Stimulated activated CD8-positive, alpha-beta memory T cell treated with anti-CD3 and anti-CD28 coated beads, Interleukin-2, amount 100 ng/mL, for 1 hour (primary cell): ENCODE results near the gene MINDY3.
"Not testable (repeated sequence)": the region's sequence is repeated elsewhere in the genome, so short reads cannot be mapped to it uniquely, and the experiment has no call there.

Source experiments
- DNase-seq, 2 donors: peaks; one replicate each; pipeline ENCODE4 v3.0.0-alpha.2; 2020; ENCODE audit warnings: low read depth in 2 of 2

MINDY3 gene

DNA sequence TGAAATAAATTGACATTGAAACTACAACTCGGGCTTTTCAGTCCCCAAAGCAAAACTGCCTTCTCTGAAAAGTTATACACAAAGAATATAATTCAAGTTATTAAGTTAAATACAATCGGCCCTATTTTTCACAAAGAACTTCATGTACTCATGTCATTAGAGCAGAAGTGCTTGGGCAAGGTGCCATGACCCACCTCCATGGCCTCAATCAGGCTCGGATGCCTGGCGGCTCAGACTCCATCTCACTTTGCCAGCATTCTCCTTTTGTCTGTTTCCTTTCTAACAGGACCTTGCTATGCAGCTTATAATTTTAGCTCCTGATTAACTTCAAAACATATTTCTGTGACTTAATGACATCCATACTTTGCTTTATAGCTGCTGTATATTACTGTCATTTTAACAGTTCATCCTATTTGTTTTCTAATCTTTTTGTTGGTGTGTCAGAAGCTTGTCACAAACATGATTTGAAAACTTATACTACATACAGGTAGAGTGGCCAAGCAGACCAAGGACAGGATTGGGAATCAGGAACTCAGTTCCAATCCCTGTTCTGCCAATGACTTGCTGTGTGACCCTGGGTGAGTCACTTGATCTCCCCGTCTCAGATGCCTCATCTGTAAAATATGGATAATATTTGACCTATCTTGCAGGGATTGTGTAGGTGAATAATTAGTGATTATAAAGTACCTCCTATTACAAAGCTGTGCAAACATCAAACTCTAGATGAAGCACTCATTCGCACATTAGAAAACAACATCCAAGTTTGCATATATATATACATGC lies 79.8 kb downstream of the MINDY3 start:
- DNase-seq = no peak

DNA sequence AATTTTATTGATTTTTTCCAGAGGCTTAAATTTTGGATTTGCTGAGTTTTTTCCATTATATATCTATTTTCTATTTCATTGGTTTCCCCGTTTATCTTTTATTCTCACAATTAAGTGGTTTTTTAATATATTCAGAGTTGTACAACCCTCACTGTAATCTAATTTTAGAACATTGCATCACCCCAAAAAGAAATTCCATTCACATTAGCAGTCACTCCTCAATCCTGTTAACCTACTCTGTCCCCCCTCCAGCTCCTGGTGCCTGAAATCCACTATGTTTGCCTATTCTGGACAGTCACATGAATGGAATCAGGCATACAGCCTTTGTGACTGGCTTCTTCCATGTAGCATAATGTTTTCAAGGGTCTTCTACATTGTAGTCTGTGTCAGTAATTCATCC lies 84.8 kb downstream of the MINDY3 start:
- DNase-seq = no peak

DNA sequence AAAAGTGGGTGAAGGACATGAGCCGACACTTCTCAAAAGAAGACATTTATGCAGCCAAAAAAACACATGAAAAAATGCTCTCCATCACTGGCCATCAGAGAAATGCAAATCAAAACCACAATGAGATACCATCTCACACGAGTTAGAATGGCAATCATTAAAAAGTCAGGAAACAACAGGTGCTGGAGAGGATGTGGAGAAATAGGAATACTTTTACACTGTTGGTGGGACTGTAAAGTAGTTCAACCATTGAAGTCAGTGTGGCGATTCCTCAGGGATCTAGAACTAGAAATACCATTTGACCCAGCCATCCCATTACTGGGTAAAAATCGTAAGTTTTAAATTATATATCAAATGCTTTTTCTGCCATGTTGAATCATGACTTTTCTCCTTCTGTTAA lies 85.8 kb downstream of the MINDY3 start:
- DNase-seq = not testable (repeated sequence)

DNA sequence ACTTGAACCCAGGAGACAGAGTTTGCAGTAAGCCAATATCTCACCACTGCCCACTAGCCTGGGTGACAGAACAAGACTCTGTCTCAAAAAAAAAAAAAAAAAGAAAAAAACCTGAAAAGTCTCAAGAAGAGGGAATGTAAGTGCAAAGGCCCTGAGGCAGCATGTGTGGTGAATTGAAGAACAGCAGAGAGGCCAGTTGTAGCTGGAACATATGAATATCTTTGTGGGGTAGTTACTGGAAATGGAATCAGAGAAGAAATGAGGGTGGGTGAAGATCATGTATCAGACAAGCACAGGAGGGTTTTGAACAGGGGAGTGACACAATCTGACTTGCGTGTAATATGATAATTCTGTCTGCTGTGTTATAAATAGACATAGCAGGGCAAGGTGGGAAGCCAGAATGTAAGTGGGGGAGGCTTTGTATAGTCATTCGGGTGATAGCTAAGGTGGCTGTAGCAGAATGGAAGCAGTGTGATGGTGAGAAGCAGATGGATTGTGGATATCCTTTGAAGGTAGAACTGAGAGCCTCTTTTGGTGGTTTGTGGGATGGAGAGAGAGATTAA lies 95.3 kb downstream of the MINDY3 start:
- no peak for DNase-seq

DNA sequence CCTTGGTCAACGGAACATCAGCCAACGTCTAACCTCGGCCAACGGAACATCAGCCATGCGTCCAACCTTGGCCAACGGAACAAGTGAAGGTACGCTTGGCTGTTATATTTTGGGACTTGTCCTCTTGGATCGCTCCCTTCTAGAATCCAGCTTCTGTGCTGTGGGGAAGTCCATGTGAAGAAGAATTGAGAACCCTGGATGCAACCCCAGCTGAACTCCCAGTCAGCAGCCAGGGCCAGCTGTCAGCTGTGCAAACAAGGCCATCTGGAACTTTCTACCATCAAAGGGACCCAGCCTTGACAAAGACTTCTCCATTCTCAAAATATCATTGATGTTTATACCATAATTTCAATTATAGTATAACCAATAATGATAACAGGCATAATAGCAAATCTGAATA lies 97.3 kb downstream of the MINDY3 start:
- no peak for DNase-seq

DNA sequence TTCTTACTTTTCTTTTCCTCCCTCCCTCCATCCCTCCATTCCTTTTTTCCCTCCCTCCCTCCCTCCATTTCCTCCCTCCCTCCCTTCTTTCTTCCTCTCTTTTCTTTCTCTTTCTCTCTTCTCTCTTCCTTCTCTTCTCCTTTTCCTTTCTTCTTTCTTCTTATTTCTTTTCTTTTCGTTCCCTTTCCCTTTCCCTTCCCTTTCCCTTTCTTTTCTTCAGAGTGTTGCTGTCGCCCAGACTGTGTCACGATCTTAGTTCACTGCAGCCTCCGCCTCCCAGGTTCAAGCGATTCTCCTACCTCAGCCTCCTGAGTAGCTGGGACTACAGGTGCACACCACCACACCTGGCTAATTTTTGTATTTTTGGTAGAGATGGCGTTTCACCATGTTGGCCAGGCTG lies 98.1 kb downstream of the MINDY3 start:
- not testable (repeated sequence) for DNase-seq

DNA sequence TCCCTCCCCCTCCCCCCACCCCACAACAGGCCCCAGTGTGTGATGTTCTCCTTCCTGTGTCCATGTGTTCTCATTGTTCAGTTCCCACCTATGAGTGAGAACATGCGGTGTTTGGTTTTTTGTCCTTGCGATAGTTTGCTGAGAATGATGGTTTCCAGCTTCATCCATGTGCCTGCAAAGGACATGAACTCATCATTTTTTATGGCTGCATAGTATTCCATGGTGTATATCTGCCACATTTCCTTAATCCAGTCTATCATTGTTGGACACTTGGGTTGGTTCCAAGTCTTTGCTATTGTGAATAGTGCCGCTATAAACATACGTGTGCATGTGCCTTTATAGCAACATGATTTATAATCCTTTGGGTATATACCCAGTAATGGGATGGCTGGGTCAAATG lies 99.1 kb downstream of the MINDY3 start:
- DNase-seq = not testable (repeated sequence)

DNA sequence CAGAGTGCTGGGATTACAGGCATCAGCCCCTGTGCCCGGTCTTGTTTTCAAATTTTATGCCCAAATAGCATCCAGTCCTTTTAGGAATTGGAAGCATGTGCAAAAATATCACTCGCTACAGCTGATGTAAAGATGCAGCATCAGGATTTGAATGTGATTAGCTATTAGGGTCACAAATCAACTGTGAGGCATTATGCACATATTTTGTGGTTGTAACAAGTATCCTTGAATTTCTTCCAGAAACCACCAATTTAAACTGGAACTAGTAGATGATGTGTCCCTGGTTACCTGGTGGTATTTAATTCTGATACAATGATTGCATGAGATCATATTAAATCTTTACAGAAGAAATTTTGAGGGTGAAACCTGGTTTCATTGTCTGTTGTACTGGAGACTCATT lies 99.6 kb downstream of the MINDY3 start:
- no peak for DNase-seq

DNA sequence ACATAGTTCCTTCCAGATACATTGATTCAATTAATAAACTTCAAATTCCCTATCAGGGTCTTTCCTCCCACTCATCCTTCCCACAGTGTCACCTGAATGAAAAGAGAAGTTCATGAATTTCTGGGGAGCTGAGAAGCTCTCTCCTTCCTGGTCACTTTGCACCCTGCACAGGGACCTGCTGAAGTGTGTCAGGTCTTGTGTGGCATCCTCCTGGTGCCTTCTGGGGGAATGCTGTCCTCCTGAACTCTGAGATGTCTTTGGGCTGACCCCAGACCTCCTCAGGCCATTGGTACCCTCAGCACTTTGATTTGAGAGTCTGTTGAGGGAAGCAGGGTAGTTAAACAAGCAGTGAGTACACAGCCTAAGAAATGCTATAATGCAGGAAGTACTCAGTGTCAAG lies 101.0 kb downstream of the MINDY3 start:
- DNase-seq = no peak

DNA sequence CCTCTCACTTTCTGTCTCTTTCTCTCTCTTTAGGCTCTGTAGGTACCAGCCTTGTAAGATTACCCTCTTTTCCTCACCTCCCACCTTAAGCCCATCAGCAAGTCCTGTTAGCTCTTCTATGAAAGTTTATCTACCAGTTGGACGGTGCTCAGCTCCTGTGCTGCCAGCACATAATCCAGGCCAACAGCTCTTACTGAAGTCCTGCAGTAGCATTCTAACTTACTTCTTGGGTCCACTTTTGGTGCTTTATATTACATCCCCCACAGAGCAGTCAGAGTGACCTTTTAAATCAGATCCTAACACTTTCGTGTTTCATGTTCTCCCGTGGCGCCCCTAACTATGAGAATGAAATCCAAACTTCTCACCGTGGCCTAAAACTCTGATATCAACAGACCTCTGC lies 101.7 kb downstream of the MINDY3 start:
- DNase-seq = no peak

DNA sequence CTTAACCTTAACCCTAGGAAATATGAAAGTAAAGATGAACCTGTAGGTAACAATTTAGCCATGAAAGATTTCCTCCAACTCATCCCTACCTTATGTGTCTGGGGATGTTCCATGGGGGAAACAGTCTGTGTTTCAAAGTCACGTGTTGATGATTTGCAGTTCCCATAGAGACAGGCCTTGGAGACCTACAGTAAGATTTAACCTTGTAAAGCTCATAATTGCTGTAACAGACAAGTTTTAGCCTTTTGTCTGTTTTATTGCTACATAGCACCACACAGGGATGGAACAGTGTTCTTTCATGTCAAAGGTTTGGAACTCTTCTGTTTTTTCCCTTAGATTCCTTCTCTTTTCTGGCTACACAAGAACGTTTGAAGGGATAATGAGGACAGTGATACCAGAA lies 105.4 kb downstream of the MINDY3 start:
- DNase-seq = no peak

DNA sequence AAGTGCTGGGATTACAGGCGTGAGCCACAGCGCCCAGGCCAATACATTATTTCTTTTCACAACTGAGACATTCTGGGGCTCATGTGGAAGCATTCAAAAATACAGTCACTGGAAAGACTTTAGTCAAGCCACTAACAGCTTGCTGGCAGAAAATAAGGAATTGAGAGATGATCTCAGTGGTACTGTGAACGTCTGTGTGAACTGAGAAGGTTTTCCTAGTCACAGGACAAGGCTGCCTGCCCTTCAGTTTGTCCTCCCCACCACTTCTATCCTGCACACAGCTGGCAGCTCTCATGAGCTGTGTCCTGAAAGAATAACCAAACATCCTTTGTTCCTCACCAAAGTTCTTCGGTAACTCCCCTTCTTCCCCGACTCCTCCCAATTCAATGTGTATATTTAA lies 109.3 kb downstream of the MINDY3 start:
- no peak for DNase-seq

DNA sequence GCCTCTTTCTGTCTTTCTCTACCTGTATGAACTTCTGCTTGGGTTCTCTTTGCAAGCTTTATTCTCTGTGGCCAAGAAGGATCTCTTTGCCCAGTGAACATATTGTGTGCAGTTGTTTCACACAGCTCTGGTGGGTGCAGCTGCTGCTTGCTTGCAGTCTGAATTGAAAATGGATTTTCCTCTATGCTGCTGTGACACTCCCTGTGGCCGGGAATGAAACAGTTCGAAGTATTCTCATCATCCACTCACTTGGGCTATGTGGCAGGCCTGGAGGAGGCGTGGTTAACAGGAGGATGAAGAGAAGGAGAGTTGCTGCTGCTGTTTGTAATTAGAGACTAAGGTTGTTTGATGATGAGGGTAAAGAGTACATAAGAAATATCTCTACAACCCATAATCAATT lies 112.2 kb downstream of the MINDY3 start:
- no peak for DNase-seq

DNA sequence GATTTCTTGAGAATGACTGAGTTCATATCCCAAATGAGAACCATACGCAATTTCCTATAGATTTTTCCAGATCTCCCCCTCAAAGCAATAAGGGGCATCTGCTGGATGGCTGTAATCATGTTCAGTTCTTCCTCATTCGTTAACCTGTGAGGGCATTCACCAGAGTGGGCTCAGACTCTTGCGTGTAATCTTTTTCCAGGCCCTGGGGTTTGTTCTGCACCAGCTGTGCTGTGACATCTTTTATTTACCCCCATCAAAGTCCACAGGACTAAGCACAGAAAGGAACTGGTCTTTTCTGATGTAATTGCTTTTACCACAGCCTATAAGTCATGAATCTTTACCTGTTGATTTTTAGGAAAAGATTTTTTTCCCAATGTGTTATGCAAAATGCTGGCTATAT lies 112.7 kb downstream of the MINDY3 start:
- DNase-seq = no peak

DNA sequence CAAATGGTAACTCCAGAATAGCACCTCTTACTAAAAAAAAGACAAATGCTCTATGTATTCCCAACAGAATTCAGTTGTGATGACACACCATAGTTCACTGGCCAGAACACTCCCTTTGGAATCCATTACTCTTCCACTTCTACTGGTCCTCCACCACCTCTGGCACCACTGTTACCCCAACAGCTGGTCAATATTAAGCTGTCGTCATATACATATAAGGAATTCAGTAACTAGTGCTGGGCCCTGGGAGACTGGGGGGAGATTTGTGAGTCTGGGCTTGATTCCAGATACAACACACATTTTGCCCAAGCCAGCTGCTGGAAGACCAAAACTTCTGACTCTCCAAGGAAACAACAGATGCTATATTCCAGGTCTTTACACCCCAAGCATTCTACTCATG lies 114.6 kb downstream of the MINDY3 start:
- DNase-seq = no peak

DNA sequence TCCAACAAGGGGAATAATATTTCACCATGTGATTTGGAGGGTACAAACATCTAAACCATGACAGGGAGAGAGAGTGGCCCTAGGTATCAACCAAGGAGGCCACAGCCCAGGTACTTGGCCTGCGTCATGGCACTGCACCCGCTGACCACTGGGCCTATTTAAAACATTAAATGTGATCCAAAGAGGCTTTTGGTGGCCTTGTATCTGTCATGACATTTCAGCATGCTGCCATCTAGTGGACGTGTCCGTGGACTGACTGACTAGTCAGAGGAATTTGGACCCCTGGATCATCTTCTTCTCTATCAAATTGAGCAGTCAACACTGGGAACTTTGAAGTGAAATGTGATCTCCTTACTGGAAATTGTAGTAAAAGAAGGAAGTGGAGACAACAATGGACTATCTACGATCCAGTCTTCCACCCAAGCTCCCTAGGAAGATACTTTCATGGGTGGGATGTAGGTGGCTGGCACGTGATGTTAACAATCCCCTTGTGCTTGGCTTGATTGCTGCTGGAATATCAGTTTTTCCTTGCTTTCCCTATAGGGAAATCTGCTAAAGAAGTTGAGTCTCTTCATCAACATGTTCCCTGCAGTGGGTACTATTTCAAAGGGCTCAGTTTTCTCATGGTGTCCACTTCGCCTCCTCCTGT lies 116.0 kb downstream of the MINDY3 start:
- DNase-seq = no peak

DNA sequence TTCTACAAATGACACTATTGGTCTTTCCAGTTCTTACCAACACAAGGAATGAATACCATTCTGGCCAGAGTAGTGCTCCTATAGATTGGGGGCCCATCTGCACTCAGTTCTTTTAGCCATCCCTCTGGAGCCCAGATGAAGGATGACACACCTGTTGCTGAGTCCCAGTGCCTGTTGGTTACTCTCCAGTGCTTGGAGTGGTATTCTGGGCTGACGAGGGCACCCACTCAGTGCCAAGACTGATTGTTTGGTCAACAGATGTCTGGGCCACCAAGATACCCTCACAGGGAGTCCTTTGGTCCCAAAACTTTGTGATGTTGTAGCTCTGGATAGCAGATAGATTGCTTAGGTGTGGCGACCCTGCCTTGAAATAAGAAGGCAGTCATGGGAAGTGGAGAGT lies 116.9 kb downstream of the MINDY3 start:
- no peak for DNase-seq

DNA sequence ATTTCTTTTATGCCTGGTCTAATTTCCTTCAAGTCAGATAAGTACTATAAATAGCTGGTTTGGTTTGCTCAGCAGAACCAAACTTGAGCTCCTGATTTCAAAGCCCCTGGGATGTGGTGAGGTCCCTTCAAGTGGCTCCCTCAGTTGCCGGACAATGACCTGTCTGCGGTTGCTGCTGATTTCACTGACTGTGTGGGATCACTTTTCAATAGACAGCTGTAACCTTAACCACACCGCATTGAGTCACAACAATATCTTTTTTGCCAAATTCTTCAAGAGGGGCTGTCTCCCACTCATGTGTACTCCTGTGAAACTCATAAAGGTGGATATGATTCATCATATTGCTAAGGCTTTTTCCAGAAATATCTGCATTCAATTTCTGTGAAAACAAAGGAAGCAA lies 117.5 kb downstream of the MINDY3 start:
- DNase-seq = no peak

DNA sequence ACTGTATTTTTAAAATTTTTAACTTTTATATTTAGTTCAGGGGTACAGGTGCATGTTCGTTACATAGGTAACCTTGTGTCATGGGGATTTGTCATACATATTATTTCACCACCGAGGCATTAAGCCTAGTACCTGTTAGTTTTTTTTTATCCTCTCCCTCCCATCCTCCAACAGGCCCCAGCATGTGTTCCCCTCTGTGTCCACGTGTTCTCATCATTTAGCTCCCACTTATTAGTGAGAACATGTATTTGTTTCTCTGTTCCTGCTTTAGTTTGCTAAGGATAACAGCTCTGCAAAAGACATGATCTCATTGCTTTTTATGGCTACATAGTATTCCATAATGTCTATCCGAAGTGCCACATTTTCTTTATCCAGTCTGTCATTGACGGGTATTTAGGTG lies 118.2 kb downstream of the MINDY3 start:
- no peak for DNase-seq

DNA sequence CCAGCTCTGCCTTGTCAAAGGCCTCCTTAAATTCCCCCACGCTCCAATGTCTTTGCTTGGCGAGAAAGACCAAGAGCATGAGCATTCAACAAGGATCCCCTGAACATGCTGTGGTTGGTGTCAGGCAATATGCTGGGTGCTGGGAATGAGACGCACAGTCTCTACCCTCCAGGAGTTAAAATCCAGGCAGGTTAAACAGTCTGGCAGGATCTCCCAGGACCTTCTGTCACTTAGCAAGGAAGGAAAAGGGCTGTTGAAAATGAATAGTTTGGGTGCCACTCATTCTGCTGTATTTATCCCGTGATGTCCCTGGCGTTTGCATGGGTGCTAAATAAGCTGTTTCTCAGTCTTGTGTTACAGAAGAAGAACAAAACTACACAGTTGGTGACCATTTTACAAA lies 118.7 kb downstream of the MINDY3 start:
- no peak for DNase-seq

DNA sequence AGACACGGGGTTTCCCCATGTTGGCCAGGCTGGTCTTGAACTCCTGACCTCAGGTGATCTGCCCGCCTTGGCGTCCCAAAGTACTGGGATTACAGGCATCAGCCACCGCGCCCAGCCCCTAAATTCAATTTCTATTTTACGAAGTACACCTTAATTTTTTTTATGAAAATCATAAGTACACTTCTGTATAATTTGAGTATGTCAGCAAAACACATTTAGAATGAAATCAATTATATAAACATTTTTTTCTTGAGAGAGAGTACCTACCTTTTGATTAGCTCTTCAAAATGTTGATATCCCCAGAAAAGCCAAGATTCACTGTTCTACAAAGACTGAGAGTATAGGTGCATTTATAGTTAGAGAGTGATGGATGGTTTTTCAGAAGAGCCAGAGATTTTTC lies 120.0 kb downstream of the MINDY3 start:
- DNase-seq = no peak

DNA sequence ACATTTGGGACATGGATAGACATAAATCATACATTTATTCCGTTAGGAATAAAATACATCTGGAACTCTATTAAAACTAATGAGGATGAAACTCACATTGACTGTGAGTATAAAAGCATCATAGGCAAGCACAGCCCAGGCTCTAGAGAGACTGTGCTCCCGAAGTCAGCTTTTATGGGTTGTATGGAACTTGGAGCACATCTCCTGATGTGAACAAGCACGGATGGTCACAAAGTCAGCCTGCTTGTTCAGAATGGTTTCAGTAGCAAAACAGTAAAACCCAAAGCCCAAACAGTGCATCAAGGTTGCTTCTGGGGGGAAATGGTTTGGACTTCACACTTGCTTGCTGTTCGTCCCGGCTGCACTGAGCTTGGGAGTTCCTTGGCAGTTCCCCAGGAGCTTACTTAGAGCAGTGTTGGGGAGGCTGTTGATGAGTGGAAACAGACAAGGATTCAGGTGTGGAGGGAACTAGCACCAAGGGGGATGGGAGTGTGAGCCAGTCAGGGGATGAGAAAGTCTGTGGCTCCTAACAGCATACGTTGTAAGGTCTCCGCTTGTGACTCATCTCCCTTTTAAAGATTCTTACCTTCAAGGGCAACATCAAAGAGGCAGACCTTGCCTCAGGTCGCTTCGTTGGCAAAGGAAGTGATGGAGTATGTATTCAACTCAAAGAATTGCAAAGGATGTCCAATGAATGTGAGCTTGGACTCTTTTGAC lies 120.9 kb downstream of the MINDY3 start:
- no peak for DNase-seq
